ENCODE measurements around the gene CDH1. TPM values are rescaled to one million over a fixed set of nuclear protein-coding genes. Genes with fewer than 3 reads are reported as not detected.
"Not testable (repeated sequence)": the region's sequence is repeated elsewhere in the genome, so short reads cannot be mapped to it uniquely, and the experiment has no call there.

CDH1 gene
- total RNA-seq, 1 donor from 2014 or later, result 219 TPM

DNA sequence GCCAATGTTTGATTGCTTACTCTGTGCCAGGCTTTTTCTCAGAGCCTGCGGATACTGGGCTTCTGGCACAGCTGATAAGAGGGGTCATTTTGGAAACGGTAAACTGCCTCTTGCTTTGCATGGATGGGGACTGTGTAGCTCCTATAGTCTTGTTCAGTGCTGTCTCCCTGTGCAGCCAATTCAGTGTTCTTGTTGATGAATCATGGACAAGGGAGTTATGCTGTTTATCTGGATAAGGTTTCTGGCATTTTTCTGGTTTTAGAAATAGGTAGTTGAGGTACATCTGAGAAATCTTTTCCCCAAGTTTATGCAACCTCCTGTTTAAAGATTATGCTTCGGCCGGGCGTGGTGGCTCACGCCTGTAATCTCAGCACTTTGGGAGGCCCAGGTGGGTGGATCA, 89.6 kb downstream of the CDH1 start:
- DNase-seq (ENCODE audit: low spot score in 2 of 2, unreplicated experiment in 2 of 2), result no peak
- peaks cover 49% of the 10 kb centered on the region for H3K36me3 Mint-ChIP-seq
- H3K9me3 Mint-ChIP-seq, result peaks cover 4% of the 10 kb centered on the region
- no peak overlapping the region for H3K4me3 Mint-ChIP-seq
- TF ChIP-seq, protein P1, sequence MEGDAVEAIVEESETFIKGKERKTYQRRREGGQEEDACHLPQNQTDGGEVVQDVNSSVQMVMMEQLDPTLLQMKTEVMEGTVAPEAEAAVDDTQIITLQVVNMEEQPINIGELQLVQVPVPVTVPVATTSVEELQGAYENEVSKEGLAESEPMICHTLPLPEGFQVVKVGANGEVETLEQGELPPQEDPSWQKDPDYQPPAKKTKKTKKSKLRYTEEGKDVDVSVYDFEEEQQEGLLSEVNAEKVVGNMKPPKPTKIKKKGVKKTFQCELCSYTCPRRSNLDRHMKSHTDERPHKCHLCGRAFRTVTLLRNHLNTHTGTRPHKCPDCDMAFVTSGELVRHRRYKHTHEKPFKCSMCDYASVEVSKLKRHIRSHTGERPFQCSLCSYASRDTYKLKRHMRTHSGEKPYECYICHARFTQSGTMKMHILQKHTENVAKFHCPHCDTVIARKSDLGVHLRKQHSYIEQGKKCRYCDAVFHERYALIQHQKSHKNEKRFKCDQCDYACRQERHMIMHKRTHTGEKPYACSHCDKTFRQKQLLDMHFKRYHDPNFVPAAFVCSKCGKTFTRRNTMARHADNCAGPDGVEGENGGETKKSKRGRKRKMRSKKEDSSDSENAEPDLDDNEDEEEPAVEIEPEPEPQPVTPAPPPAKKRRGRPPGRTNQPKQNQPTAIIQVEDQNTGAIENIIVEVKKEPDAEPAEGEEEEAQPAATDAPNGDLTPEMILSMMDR (IDR thresholded peaks at IDR 0.05; ENCODE audit: unreplicated experiment), result no peak
- H3K4me1 Mint-ChIP-seq, result peaks cover 10% of the 10 kb centered on the region
- H3K27me3 Mint-ChIP-seq (ENCODE audit: low read depth), result no peaks in the 10 kb centered on the region
- H3K27ac Mint-ChIP-seq, result no peak overlapping the region

DNA sequence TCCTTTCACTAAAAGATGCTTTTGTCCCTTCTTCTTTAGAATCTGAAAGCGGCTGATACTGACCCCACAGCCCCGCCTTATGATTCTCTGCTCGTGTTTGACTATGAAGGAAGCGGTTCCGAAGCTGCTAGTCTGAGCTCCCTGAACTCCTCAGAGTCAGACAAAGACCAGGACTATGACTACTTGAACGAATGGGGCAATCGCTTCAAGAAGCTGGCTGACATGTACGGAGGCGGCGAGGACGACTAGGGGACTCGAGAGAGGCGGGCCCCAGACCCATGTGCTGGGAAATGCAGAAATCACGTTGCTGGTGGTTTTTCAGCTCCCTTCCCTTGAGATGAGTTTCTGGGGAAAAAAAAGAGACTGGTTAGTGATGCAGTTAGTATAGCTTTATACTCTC, 96.2 kb downstream of the CDH1 start:
- H3K9me3 Mint-ChIP-seq, result peaks cover 4% of the 10 kb centered on the region
- H3K27me3 Mint-ChIP-seq (ENCODE audit: low read depth), result no peaks in the 10 kb centered on the region
- H3K36me3 Mint-ChIP-seq, result peaks cover 45% of the 10 kb centered on the region
- H3K27ac Mint-ChIP-seq, result no peak overlapping the region
- no peak for DNase-seq (ENCODE audit: low spot score in 2 of 2, unreplicated experiment in 2 of 2)
- TF ChIP-seq, protein P1 (IDR thresholded peaks at IDR 0.05; ENCODE audit: unreplicated experiment), result no peak
- no peak overlapping the region for H3K4me3 Mint-ChIP-seq
- no peaks in the 10 kb centered on the region for H3K4me1 Mint-ChIP-seq

DNA sequence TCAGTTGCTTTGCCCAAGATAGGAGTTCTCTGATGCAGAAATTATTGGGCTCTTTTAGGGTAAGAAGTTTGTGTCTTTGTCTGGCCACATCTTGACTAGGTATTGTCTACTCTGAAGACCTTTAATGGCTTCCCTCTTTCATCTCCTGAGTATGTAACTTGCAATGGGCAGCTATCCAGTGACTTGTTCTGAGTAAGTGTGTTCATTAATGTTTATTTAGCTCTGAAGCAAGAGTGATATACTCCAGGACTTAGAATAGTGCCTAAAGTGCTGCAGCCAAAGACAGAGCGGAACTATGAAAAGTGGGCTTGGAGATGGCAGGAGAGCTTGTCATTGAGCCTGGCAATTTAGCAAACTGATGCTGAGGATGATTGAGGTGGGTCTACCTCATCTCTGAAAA, 97.5 kb downstream of the CDH1 start:
- Mint-ChIP-seq H3K27ac (no peak overlapping the region), H3K27me3 (ENCODE audit: low read depth) (no peaks in the 10 kb centered on the region), H3K36me3 (peaks cover 37% of the 10 kb centered on the region), H3K4me1 (no peaks in the 10 kb centered on the region), H3K4me3 (no peak overlapping the region), H3K9me3 (peaks cover 4% of the 10 kb centered on the region)
- DNase-seq (ENCODE audit: low spot score in 2 of 2, unreplicated experiment in 2 of 2), result no peak
- TF ChIP-seq, protein P1 (IDR thresholded peaks at IDR 0.05; ENCODE audit: unreplicated experiment), result no peak

DNA sequence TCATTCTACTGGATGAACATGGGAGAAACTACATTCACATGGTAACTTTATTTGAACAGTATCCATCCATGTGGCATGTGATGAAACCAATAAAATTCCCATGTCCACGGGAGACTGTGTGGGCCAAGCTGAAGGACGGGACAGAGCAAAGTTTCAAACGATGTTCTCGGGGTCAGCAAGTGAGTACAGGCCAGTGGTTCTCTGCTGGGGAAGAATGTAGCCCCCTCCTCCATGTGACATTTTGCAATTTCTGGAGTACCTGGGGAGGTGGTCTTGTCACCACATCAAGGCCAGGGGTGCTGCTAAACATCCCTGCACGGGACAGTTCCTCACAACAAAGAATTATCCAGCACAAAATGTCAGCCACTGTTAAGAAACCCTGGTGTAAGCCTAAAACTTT, 98.9 kb downstream of the CDH1 start:
- Mint-ChIP-seq H3K27ac (no peak overlapping the region), H3K4me1 (peaks cover 3% of the 10 kb centered on the region), H3K36me3 (peaks cover 26% of the 10 kb centered on the region), H3K4me3 (no peak overlapping the region), H3K27me3 (ENCODE audit: low read depth) (no peaks in the 10 kb centered on the region), H3K9me3 (no peaks in the 10 kb centered on the region)
- DNase-seq (ENCODE audit: low spot score in 2 of 2, unreplicated experiment in 2 of 2), result no peak
- TF ChIP-seq, protein P1 (IDR thresholded peaks at IDR 0.05; ENCODE audit: unreplicated experiment), result no peak

DNA sequence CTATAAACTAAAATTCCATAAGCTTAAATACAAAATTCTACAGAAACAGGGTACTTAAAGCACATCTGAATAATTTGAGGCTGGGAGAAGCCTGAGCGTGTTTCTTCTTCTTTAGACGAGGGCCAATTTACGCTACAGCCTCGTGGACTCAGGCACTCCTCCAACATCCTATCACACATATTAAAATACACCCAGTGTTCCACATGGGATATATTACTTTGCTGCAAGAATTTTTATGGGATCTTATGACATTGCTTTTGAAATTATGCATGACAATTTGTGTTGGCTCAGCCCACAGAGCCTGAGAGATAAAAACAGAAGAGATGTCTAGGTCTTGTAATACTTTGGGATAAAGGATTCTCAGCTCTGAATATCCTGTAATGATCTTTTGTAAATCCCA, 102.7 kb downstream of the CDH1 start:
- TF ChIP-seq, protein P1 (IDR thresholded peaks at IDR 0.05; ENCODE audit: unreplicated experiment), result no peak
- Mint-ChIP-seq H3K27ac (peak overlapping the region; percentile 53), H3K9me3 (no peaks in the 10 kb centered on the region), H3K27me3 (ENCODE audit: low read depth) (no peaks in the 10 kb centered on the region), H3K4me1 (peaks cover 11% of the 10 kb centered on the region), H3K4me3 (no peak overlapping the region), H3K36me3 (peaks cover 10% of the 10 kb centered on the region)
- DNase-seq (ENCODE audit: low spot score in 2 of 2, unreplicated experiment in 2 of 2), result no peak

DNA sequence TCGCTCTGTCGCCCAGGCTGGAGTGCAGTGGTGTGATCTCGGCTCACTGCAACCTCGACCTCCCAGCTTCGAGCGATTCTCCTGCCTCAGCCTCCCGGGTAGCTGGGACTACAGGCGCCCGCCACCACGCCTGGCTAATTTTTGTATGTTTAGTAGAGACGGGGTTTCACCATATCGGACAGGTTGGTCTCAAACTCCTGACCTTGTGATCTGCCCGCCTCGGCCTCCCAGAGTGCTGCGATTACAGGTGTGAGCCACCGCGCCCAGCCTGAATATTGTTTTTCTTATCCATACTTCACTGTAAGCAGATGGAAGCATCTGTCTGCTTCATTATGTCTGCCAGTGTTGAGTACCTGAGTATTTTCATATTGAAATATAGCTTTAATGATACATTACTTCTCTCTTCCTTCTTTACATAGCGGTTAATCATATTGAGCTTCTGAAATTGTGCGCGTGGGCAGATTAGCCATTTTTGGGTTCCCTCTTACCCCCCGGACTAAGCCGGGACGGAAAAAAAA, 105.9 kb downstream of the CDH1 start:
- DNase-seq (ENCODE audit: low spot score in 2 of 2, unreplicated experiment in 2 of 2); H3K36me3 Mint-ChIP-seq; H3K9me3 Mint-ChIP-seq; H3K27me3 Mint-ChIP-seq (ENCODE audit: low read depth): not testable (repeated sequence)
- Mint-ChIP-seq H3K27ac (peak overlapping the region; percentile 95), H3K4me3 (peak overlapping the region; percentile 92), H3K4me1 (peaks cover 13% of the 10 kb centered on the region)
